GM13977 (cell line): ENCODE results near the gene ARL13B.
"Not testable (repeated sequence)": the region's sequence is repeated elsewhere in the genome, so short reads cannot be mapped to it uniquely, and the experiment has no call there.

ENCODE experiments used
- DNase-seq: peaks from one replicate; pipeline ENCODE4 v3.0.0; 2012; ENCODE audit warnings: low spot score
- in situ Hi-C: fragments of 300-500 bp; cut with MboI; formaldehyde crosslinking; loops from one replicate; pipeline ENCODE4 v1.12.0; 2022; ENCODE audit warnings: low sequenced_read_pairs, low pct_unique_long_range_greater_than_20kb, mixed read lengths, inconsistent platforms; ENCODE audit not compliant: unreplicated experiment
- TF ChIP-seq, protein P1 (sequence below): IDR thresholded peaks from 2 replicates; pipeline ENCODE4 v1.5.1; 2012; ENCODE audit warnings: mild to moderate bottlenecking, control low read depth; ENCODE audit not compliant: insufficient read depth; ENCODE audit errors: extremely low read depth, missing control alignments

The ARL13B gene

DNA sequence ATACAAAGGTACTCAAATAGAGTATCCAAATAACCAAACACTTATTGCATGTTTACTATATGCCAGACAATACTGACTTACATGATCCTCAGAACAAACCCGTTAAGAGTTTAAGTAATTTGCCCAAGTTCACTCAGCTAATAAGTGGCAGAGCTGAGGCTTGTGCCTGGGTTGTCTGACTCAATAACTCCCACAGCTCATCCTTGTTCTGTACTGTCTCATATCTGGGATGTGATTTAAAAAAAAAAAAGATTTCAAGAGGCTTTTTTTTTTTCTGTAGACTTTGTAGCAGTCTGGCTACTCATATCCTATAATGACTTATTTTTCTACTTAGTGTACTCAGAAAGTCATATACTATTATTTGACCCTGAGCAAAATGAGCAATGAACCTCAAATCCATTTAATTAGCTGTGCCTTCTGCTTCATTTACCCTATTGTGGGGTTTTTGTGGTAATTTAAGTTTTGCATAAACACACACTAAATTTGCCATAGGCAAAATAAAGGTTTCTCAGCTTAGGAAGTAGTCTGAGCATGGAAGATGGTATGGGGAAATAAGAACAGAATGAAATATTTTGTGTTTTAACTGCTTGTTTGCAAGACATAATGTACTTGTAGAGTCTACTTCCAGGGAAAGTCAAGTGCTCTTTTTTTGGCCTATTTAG is 86.0 kb downstream of the ARL13B start:
- TF ChIP-seq, protein P1, sequence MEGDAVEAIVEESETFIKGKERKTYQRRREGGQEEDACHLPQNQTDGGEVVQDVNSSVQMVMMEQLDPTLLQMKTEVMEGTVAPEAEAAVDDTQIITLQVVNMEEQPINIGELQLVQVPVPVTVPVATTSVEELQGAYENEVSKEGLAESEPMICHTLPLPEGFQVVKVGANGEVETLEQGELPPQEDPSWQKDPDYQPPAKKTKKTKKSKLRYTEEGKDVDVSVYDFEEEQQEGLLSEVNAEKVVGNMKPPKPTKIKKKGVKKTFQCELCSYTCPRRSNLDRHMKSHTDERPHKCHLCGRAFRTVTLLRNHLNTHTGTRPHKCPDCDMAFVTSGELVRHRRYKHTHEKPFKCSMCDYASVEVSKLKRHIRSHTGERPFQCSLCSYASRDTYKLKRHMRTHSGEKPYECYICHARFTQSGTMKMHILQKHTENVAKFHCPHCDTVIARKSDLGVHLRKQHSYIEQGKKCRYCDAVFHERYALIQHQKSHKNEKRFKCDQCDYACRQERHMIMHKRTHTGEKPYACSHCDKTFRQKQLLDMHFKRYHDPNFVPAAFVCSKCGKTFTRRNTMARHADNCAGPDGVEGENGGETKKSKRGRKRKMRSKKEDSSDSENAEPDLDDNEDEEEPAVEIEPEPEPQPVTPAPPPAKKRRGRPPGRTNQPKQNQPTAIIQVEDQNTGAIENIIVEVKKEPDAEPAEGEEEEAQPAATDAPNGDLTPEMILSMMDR, result no peak
- in situ Hi-C loops, result no loop called here

DNA sequence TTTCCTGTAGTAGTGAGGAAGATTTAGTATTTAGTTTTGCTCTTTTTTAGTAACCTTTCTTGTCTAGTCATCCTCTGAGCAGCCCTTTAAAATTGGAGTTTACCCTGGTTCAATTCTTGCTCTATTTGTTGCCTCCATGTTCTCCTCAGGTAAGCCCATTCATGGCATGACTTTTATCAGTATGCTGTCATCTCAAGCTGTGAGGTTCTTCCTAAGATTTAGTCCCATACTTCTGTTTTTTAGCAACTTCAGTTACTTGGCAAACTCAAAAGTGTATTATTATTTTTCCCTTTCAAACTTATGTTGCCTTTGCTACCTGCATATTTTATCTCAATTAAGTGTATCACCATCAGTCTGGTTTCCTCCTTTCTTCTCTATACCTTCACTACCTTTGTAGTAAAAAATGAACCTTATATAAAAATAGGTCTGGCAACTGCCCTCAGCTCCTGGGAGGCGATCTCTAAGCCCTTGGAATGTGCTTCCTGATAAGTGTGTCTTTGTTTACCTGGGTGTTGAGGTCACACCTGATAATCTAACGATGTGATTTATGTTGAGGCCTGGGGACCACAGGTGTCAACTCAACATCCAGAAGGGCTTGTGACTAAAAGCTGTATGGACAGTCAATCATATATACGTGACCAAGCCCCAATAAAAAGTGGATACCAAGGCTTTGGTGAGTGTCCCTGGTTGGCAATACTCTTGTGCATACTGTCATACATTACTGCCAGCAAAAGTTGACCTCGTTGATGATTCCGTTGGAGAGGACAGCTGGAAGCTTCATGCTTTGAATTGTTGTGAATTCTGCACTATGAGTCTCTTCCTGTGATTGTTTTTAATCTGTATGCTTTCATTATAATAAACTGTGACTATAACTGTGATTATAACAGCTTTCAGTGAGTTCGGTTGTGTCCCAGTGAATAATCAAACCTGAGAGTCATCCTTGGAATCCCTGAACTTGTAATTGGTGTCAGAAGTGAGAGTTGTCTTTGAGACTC is 86.8 kb downstream of the ARL13B start:
- in situ Hi-C loops, result no loop called here

More for the DNA sequence above, 86.0 kb downstream of the ARL13B start:
- DNase-seq, result no peak

DNA sequence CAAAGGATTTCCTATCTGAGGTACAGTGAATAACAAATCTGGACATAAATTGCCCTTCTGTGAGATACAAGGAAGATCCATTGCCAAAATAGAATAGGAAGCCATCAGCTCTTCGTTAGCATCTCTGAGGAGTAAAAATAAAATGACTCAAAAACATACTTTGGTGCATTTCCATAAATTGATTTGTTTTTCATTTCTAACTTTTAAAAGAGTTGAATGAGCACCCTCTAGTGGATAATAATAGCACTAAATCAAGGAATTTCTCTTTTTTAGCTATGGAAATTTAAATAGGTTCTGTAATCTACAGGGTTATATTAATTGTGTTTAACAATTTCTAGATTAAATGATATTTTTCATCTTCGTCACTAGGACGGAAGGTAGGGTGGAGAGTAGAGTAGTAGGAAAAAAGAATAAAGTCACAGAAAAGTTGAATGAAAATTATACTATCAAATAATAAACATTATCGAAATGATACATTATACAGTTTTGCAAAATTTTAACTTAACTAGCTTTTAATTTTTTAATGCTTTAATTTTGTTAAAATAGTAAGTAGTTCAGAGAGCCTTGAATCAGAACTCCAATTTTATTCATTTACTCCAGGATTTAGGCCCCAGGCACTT is 89.3 kb downstream of the ARL13B start:
- DNase-seq, result no peak
- in situ Hi-C loops, result no loop called here
- TF ChIP-seq, protein P1, result peak; percentile 50

More for the DNA sequence above, 86.8 kb downstream of the ARL13B start:
- DNase-seq, result no peak
- TF ChIP-seq, protein P1, result no peak

DNA sequence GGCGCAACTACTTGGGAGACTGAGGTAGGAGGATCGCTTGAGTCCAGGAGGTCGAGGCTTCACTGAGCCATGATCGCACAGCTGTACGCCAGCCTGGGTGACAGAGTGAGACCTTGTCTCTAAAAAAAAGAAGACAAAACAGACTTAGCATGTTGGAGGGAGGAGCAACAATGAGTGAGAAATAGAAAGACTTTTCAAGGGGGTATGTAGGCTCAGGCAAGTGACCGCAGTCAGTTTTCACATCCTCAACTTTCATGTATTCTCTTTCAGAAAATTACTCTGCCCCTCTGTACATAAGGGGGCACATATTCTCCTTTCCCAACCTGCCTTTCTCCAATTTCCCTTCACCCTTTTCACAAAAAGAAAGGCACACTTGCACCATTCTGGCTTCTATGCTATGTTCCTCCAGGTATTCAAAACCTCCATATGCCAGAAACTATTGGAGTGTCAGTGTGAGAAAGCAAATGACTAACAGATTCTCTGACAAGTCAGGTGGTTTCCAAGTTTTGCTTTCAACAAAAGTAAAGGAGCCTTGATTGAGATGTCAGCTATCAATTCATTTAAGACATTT is 90.5 kb downstream of the ARL13B start:
- TF ChIP-seq, protein P1, result no peak
- in situ Hi-C loops, result no loop called here
- peak; percentile 15 for DNase-seq

DNA sequence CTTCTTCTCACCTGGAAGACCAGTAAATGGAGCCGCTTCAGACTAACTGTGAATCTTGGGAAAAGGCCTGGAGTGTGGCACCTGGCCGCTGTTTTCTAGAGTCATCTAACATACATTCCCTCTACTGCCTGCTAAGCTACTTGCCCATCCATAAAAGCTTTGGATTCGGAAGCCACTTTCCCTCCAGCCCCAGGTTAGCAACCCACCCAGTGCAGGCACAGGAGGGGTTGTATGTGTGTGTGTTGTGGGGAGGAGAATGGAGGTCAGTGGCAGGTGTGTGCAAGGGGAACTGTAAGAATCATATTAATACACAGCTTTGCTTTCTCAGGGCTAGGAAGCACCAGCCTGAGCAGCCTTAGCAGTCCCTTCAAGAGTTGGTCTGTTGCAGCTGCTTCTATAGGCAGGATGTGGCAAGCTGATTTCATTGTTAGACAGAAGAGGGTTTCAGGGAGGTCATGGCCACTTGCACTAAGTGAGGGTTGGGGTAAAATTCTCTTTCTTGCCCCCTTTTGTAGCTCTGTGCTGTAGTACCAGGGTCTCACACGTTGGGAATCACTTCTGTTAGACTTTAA is 91.8 kb downstream of the ARL13B start:
- in situ Hi-C loops, result no loop called here
- TF ChIP-seq, protein P1, result no peak
- peak; percentile 23 for DNase-seq

DNA sequence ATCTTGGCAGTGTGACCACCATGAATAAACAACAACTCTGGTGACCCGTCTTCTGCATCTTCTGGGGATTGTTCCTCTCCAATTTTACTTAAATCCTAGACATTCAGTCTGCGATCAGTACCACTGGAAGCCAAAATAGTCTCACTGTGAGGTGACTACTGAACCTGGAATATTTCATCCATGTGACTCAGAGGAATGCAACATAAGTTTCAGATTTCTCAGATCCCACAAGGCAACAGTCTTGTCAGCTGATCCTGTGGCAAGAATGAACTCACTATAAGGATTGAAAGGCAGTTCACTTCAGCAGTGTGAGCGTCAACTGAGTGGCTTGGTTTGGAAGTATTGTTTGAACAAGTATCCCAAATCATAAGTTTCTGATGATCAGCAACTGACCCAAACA is 96.1 kb downstream of the ARL13B start:
- in situ Hi-C loops, result no loop called here

DNA sequence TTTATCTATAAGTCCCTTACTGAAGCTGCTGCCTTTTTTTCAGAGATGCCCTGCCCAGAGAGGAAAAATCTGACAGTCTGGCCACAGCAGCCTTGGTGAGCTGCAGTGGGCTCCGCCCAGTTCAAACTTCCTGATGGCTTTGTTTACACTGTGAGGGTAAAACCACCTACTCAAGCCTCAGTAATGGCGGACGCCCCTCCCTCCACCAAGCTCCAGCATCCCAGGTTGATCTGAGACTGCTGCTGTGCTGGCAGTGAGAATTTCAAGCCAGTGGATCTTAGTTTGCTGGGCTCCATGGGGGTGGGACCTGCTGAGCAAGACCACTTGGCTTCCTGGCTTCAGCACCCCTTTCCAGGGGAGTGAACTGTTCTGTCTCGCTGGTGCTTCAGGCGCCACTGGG is 100.6 kb downstream of the ARL13B start:
- DNase-seq, in situ Hi-C loops: not testable (repeated sequence)

More for the DNA sequence above, 96.1 kb downstream of the ARL13B start:
- DNase-seq, result no peak
- TF ChIP-seq, protein P1, result no peak
